Vagina (tissue), 2 donors: Measurements from ENCODE around the gene CAMKK1. TPM values are rescaled to one million over a fixed set of nuclear protein-coding genes. Genes with fewer than 3 reads are reported as not detected.
"Not testable (repeated sequence)": the region's sequence is repeated elsewhere in the genome, so short reads cannot be mapped to it uniquely, and the experiment has no call there.

ENCODE experiments used
- DNase-seq, 2 donors: peaks; one replicate each; pipeline ENCODE4 v3.0.0-alpha.2; 2017; ENCODE audit errors: extremely low spot score in 2 of 2
- H3K27ac ChIP-seq: fragments of 200-600 bp; sonication (generic); one replicate; pipeline ENCODE4 v1.5.1; 2019
- H3K27me3 ChIP-seq: fragments of 200-600 bp; sonication (generic); one replicate; pipeline ENCODE4 v1.5.1; 2019
- H3K36me3 ChIP-seq, 2 donors: fragments of 200-600 bp; sonication (generic); one replicate each; pipeline ENCODE4 v1.5.1; 2017 to 2019
- H3K4me1 ChIP-seq: fragments of 200-600 bp; sonication (generic); one replicate; pipeline ENCODE4 v1.5.1; 2019
- H3K4me3 ChIP-seq, 2 donors: fragments of 200-600 bp; sonication (generic); 1 replicate in 1 of 2; 2 replicates in 1 of 2; pipeline ENCODE4 v1.5.1; 2016 to 2019
- H3K9me3 ChIP-seq: fragments of 200-600 bp; sonication (generic); one replicate; pipeline ENCODE4 v1.5.1; 2019
- POLR2A ChIP-seq, 2 donors: fragments of 450-650 bp; IDR thresholded peaks; one replicate each; pipeline ENCODE4 v1.6.1; 2017; ENCODE audit warnings: antibody characterized with exemption in 2 of 2, mild to moderate bottlenecking in 2 of 2, moderate library complexity in 2 of 2
- POLR2AphosphoS5 ChIP-seq, 2 donors: sonication (generic); formaldehyde crosslinking; IDR thresholded peaks; one replicate each; pipeline ENCODE4 v1.9.0; 2017; ENCODE audit warnings: antibody characterized with exemption in 2 of 2, mild to moderate bottlenecking in 2 of 2, low read depth in 1 of 2; ENCODE audit not compliant: insufficient read depth in 1 of 2
- intact Hi-C: fragments of 100-400 bp; cut with DNase I; formaldehyde crosslinking; loops from one replicate; pipeline ENCODE4 v1.15.1; 2023
- total RNA-seq: library from RNA; depleted of rRNA; stranded (reverse); fragments of >200 nt; gene quantifications from one replicate; pipeline ENCODE4 v1.2.3, GENCODE V29; 2016
- TF ChIP-seq, protein P1 (sequence below), 3 experiments: fragments of 450-650 bp in 2 of 3; fragments of 200-600 bp in 1 of 3; sonication (generic) in 1 of 3; IDR thresholded peaks; one replicate each; pipeline ENCODE4 v1.5.1; 2017 to 2019; ENCODE audit warnings: antibody characterized with exemption in 3 of 3, mild to moderate bottlenecking in 2 of 3, moderate library complexity in 2 of 3

Gene CAMKK1
- total RNA-seq, 1 donor from 2014 or later = 12.0 TPM

GRCh38 chr17:3847165-3847670 lies 45.6 kb downstream of the CAMKK1 start:
- no peak for DNase-seq
- Histone ChIP-seq H3K4me1 (peaks cover 23% of the 10 kb centered on the region), H3K27ac (no peak overlapping the region), H3K9me3 (no peaks in the 10 kb centered on the region), H3K4me3 (no peak overlapping the region), H3K36me3 (peaks cover 0 to 19% of the 10 kb centered on the region in 2 donors), H3K27me3 (no peaks in the 10 kb centered on the region)
- intact Hi-C loops = no loop called here
- TF ChIP-seq, protein P1, sequence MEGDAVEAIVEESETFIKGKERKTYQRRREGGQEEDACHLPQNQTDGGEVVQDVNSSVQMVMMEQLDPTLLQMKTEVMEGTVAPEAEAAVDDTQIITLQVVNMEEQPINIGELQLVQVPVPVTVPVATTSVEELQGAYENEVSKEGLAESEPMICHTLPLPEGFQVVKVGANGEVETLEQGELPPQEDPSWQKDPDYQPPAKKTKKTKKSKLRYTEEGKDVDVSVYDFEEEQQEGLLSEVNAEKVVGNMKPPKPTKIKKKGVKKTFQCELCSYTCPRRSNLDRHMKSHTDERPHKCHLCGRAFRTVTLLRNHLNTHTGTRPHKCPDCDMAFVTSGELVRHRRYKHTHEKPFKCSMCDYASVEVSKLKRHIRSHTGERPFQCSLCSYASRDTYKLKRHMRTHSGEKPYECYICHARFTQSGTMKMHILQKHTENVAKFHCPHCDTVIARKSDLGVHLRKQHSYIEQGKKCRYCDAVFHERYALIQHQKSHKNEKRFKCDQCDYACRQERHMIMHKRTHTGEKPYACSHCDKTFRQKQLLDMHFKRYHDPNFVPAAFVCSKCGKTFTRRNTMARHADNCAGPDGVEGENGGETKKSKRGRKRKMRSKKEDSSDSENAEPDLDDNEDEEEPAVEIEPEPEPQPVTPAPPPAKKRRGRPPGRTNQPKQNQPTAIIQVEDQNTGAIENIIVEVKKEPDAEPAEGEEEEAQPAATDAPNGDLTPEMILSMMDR (IDR thresholded peaks at IDR 0.05) = no peak
- TF ChIP-seq POLR2A (IDR thresholded peaks at IDR 0.05) (no peak), POLR2AphosphoS5 (IDR thresholded peaks at IDR 0.05; ENCODE audit: insufficient read depth in 1 of 2, low read depth in 1 of 2) (no peak)

- Histone ChIP-seq H3K36me3 (peaks cover 0 to 24% of the 10 kb centered on the region in 2 donors), H3K27me3 (no peaks in the 10 kb centered on the region), H3K4me3 (peak overlapping the region; percentile 89 to 95), H3K27ac (no peak overlapping the region), H3K4me1 (peaks cover 23% of the 10 kb centered on the region), H3K9me3 (no peaks in the 10 kb centered on the region)
- no peak for DNase-seq
- intact Hi-C loops = no loop called here
- TF ChIP-seq POLR2AphosphoS5 (IDR thresholded peaks at IDR 0.05; ENCODE audit: insufficient read depth in 1 of 2, low read depth in 1 of 2) (no peak), POLR2A (IDR thresholded peaks at IDR 0.05) (no peak)
- TF ChIP-seq, protein P1 (IDR thresholded peaks at IDR 0.05) = no peak
Measured at GRCh38 chr17:3846437-3847164, 46.3 kb downstream of the CAMKK1 start.

- Histone ChIP-seq H3K27me3 (no peaks in the 10 kb centered on the region), H3K27ac (peak within 1 kb of the TSS; percentile 87), H3K9me3 (no peaks in the 10 kb centered on the region), H3K36me3 (peaks cover 0 to 24% of the 10 kb centered on the region in 2 donors), H3K4me3 (peak within 1 kb of the TSS; percentile 89 to 95), H3K4me1 (peaks cover 23% of the 10 kb centered on the region)
- intact Hi-C loops = no loop called here
- TF ChIP-seq POLR2A (IDR thresholded peaks at IDR 0.05) (peak in 1 of 2 donors; percentile 69), POLR2AphosphoS5 (IDR thresholded peaks at IDR 0.05; ENCODE audit: insufficient read depth in 1 of 2, low read depth in 1 of 2) (peak; percentile 46 to 70)
- TF ChIP-seq, protein P1 (IDR thresholded peaks at IDR 0.05) = peak; percentile 90 to 95 (median 94)
- no peak for DNase-seq
Measured at GRCh38 chr17:3845621-3846436, 47.0 kb downstream of the CAMKK1 start, which contains the start of gene NCBP3. Gene NCBP3 (minus strand): TSS chr17:3846246. CDS start chr17:3846223, 23 bp downstream.

DNA sequence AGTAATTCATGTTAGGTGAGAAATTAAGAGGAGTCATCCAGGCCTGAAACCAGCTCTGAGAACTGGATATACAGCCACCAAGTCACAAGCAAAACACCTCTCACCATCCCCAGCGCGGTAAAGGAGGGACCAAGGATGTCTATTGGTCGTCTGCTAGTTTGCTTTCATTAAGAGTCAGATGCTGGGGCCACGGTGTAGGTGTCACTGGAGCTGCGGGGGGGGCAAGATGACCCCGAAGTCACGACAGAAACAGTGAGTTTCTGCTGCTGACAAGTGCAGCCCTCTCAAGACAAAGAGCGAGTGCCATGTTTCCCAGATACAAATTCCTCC lies 47.6 kb downstream of the CAMKK1 start:
- Histone ChIP-seq H3K4me1 (peaks cover 23% of the 10 kb centered on the region), H3K36me3 (peaks cover 0 to 24% of the 10 kb centered on the region in 2 donors), H3K9me3 (no peaks in the 10 kb centered on the region), H3K27ac (peak overlapping the region; percentile 87), H3K27me3 (no peaks in the 10 kb centered on the region), H3K4me3 (peak overlapping the region; percentile 89 to 95)
- no peak for DNase-seq
- TF ChIP-seq, protein P1 (IDR thresholded peaks at IDR 0.05) = no peak
- no peak for TF ChIP-seq POLR2AphosphoS5 (IDR thresholded peaks at IDR 0.05; ENCODE audit: insufficient read depth in 1 of 2, low read depth in 1 of 2)
- TF ChIP-seq POLR2A (IDR thresholded peaks at IDR 0.05) = no peak
- intact Hi-C loops = no loop called here

DNA sequence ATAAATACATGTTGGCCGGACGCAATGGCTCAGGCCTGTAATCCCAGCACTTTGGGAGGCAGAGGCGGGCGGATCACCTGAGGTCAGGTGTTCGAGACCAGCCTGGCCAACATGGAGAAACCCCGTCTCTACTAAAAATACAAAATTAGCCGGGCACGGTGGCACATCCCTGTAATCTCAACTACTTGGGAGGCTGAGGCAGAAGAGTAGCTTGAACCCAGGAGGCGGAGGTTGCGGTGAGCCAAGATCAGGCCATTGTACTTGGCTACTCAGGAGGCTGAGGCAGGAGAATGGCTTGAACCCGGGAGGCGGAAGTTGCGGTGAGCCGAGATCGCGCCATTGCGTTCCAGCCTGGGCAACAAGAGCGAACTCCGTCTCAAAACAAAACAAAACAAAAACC lies 48.3 kb downstream of the CAMKK1 start:
- peak overlapping the region in 1 of 2 donors; percentile 95 for H3K4me3 ChIP-seq
- H3K27ac ChIP-seq, H3K9me3 ChIP-seq, DNase-seq, intact Hi-C loops, H3K27me3 ChIP-seq: not testable (repeated sequence)
- peaks cover 0 to 30% of the 10 kb centered on the region in 2 donors for H3K36me3 ChIP-seq
- H3K4me1 ChIP-seq = peaks cover 23% of the 10 kb centered on the region
